SH-SY5Y (cell line): ENCODE data around the gene GLUL.

Experiments used
- GATA2 ChIP-seq: IDR thresholded peaks from 2 replicates; pipeline ENCODE4 v1.6.1; 2011; ENCODE audit warnings: mild to moderate bottlenecking, low read depth, low read length
- GATA3 ChIP-seq: IDR thresholded peaks from 2 replicates; pipeline ENCODE4 v1.6.1; 2011; ENCODE audit warnings: low read depth, mild to moderate bottlenecking, low read length, moderate library complexity

The GLUL gene

GRCh38 chr1:182385885-182386853 is 5.4 kb downstream of the GLUL start:
- no peak for TF ChIP-seq GATA2
- no peak for TF ChIP-seq GATA3

GRCh38 chr1:182384387-182384960 is 7.1 kb downstream of the GLUL start:
- TF ChIP-seq GATA2 (no peak), GATA3 (no peak)

- TF ChIP-seq GATA3 (no peak), GATA2 (no peak)
Observed at GRCh38 chr1:182383934-182384333, 7.7 kb downstream of the GLUL start.

DNA sequence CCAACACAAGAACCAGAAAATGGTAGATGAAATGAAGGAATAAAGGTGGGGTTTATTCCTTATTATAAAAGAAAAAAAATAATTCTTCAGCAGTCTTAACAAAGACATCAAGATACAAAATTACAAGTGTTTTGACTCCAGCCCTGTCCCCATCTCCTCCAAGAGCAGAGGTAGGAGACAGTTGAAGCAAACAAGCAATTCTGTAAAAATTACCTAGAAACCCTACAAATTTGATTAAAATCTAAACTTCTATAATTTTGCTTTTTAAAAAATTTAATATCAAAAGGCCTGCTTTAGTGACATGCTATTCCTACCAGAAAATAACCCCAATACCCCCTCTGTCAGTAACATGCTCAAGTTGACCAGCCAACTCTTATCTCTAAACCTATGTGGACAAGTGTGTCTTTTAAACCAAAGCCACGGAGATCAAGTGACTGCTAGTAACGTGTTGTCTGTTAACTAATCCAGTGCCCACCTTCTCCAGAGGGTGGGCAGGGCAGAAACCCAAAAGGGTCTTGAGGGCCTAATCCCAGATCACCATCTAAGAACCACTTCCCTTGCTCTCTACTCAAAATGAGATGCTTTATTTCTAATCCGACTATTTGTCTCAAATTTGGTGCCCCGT is 8.4 kb downstream of the GLUL start:
- TF ChIP-seq GATA3, result no peak
- TF ChIP-seq GATA2, result no peak

GRCh38 chr1:182381962-182382819 is 9.4 kb downstream of the GLUL start:
- no peak for TF ChIP-seq GATA3
- no peak for TF ChIP-seq GATA2

GRCh38 chr1:182380199-182380598 is 11.4 kb downstream of the GLUL start:
- TF ChIP-seq GATA2 (no peak), GATA3 (no peak)

GRCh38 chr1:182376936-182377574 is 14.5 kb downstream of the GLUL start:
- TF ChIP-seq GATA2, result no peak
- no peak for TF ChIP-seq GATA3

GRCh38 chr1:182374101-182374834 is 17.3 kb downstream of the GLUL start:
- TF ChIP-seq GATA3 (no peak), GATA2 (no peak)

GRCh38 chr1:182370532-182370931 is 21.1 kb downstream of the GLUL start:
- no peak for TF ChIP-seq GATA3
- no peak for TF ChIP-seq GATA2

DNA sequence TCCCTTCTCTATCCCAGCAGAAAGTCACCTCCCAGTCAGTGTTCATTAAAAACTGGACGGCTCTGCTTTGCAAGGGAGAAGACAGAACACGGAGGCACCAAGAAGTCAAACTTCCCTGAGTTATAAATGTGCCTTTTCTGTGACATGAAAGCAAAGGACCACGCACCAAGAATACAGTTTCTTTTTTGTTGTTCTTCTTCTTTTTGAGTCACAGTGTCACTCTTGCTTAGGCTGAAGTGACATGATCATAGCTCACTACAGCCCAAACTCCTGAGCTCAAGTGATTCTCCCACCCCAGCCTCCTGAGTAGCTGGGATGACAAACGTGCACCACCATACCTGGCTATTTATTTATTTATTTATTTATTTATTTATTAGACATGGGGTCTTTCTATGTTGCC is 22.7 kb downstream of the GLUL start:
- TF ChIP-seq GATA3, result no peak
- no peak for TF ChIP-seq GATA2

GRCh38 chr1:182368358-182368757 is 23.2 kb downstream of the GLUL start:
- TF ChIP-seq GATA3 (no peak), GATA2 (no peak)

DNA sequence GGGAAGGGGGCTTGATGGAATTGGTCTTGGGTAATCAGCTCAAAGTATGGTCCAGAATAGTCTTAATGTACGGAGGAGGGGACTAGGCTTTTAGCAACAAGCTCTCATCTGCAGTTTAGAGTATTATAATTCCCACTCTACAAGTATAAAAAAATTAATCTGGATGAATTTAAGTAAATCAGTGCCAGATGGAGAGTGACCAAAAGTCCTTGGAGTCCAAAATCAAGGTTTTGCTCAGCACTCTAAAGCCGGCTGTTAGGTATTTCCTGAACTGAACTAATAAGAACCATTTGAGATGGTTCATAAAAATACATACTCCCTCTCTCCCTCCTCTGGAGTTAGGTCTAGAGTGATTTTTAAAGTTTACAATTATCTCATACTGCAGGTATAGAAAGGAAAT is 23.7 kb downstream of the GLUL start:
- no peak for TF ChIP-seq GATA3

- TF ChIP-seq GATA2 (no peak), GATA3 (no peak)
Observed at GRCh38 chr1:182366596-182366995, 25.0 kb downstream of the GLUL start.
